Measurements from ENCODE around the gene KLHL15.
"Not testable (repeated sequence)": the region's sequence is repeated elsewhere in the genome, so short reads cannot be mapped to it uniquely, and the experiment has no call there.

The KLHL15 gene

GRCh38 chrX:24017674-24018073, 9.3 kb downstream of the KLHL15 start:
- no peak for DNase-seq

DNA sequence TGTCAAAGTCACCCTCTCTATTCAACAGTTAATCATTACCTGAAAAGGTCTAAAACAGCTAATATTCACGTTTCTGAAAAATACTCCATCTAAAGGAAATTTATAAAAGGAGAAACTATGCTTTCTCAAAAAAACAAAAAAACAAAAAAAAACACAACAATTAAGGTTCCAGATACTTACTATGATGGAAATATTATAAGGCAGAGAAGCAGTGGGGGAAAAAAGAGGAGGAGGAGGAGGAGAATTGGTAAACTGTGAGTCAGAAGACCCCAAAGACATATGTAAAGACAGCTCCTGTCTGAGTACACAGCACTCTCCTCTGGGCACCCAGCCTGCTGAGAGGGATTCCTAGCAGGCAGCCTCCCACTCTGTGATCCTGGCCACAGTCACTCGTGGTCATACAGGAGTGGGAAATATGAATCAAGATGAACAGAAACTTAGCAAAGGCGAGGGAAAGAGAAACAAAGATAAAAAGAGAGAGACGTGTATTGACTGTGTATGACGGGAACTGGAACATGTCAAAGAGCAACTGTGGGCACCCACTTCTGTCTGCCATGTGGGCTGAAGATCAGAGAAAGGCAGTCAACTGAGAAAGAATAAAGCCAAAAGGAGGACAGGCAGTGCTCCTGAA, 12.5 kb downstream of the KLHL15 start:
- peak; percentile 67 for DNase-seq

DNA sequence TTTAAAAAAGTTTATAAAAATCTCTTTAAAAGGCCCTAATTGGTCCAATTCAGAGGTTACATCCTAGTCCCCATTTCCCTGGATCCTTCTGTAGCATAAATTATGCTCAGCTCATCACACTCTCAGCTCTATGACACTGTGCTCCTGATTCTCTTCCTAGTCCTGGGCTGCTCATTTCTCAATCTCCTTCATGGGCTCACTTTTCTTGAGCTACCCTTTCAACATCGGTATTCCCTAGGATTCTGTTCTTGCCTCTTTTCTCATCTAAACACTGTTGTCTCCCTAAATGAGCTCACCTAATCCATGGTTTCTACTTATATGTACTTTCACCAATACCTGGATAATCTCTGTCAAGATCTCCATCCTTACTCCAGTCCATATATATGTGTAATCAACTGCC, 14.7 kb downstream of the KLHL15 start:
- no peak for DNase-seq

GRCh38 chrX:24005867-24006266, 21.1 kb downstream of the KLHL15 start:
- DNase-seq, result no peak

DNA sequence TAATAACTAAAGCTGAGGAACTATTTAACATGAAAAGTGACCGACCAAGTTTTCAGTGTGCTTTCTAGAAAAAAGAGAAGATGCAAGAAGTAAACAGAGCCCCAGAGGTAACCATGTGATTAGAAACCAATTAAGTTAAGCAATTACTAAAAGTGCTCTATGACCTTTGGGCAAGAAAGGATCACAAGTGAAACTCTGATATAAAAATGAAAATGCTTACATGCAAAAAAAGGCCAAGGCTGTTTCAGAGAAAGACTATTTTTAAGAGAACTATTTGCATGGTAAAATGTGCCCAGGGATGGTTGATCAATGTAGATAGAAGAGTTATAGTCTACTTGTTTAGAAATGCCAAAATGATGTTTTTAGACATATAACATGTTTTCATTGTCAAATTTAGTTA, 22.0 kb downstream of the KLHL15 start:
- DNase-seq, result no peak

DNA sequence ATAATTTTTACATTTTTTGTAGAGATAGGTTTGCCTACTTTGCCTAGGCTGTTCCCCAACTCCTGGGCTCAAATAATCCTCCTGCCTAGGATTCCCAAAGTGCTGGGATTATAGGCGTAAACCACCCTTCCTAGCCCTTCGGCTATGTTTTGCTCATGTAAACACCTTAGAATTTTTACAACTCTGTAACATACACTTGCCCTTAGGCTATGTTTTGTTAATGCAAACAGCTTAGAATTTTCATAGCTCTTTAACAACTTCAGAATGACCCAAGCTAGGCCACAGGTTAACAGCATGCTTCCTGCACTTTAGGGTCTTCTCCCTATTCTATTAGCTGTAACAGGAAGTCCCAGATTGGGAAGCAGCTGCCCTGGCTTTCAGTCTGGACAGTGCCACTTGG, 24.2 kb downstream of the KLHL15 start:
- no peak for DNase-seq

DNA sequence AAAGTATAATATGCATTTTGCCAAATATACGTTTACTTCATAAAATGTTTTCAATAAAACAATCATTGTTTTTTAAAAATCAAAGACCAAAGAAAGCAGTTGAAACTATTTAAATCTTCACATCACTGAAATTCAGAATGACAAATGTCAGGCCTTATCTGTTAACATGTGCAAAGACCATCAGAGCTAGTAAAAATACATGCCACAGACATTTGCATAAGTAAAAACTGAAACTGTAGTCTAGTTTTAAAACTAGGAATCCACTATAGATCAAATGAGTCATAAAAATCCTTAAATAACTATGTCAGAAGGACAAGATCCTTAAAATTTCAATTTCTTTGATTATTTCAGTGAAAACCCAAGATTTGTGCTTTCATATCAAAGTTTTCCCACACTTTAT, 24.8 kb downstream of the KLHL15 start:
- DNase-seq, result no peak

DNA sequence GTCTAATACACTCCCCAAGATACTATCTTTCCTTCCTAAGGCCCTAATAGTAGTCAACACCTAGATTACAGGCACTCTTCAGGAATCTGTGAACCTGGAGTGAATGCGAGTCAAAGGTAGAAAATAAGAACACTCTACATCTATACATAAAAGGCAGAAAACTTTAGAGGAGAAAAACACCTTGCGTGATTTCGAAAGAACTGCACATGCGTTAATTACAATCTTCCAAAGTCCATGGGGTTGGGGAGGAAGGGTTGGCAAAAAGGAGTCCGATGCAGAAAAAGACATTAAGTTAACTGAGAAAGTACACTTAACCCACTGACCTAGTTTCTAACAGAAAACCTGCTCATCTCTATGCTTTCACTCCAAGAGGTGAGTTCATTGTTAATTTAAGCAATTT, 27.3 kb downstream of the KLHL15 start:
- no peak for DNase-seq

DNA sequence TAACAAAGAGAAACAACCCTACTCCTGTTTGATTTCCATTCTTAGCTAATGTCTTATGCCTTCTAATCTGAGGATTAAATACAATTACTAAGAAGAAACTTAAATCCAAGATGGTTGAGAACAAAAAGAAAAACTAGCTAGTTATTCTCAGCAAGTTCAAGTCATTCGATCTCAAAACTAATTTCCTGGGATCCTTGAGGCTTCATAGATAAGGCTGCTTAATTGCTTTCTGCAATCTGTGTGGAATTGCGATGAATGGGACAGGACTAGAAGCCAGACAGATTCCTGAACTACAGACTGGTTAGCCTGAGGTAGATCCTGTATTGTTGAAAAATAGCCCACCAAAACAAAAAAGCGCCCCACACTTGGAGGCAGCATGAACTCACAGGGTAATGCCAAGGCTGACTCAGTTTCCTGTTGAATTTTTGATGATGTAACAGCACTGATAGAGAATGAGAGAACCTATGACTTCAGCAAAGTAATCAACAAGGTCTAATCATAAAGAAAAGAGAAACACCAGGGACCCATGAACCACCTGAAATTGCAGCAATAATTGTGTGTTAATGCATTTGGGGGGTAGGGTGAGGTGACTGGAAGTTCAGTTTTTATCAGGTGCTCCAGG, 33.9 kb downstream of the KLHL15 start:
- DNase-seq, result no peak

GRCh38 chrX:23992431-23992830, 34.6 kb downstream of the KLHL15 start:
- no peak for DNase-seq

- no peak for DNase-seq
Observed at GRCh38 chrX:23990455-23990854, 36.5 kb downstream of the KLHL15 start.

DNA sequence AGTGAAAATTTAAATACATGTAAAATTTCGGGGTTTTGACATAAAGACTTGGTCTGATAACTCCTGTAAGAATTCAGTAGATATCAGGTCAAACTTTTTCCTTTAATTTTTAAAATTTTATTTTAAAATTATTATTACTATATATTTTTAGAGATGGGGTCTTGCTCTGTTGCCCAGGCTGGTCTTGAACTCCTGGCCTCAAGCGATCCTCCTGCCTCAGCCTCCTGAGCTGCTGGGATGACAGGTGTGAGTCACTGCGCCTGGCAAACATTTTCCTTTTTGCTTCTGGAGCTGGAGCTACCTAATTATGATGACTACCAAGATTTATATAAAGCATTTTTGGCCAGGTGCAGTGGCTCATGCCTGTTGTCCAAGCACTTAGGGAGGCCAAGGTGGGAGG, 37.3 kb downstream of the KLHL15 start:
- DNase-seq, result no peak

- no peak for DNase-seq
Observed at GRCh38 chrX:23982891-23983290, 44.1 kb downstream of the KLHL15 start.

DNA sequence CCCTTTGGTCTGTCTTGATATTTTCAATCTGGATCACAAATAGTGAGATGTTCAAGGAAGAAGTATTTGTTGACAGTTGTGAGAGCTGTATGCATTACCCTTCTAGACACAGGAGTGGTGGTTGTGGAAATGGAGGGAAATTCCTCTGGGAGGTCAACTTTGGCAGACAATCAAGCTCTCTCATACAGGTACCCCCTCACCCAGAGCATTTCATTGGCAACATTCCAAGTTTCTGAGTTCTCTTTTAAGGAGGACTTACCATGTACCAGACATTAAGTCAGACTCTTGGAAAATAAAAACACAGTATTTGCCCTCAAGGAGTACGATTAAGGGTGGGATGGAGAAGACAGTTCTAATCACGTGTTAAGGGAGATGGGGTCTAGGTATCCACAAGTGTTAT, 45.3 kb downstream of the KLHL15 start:
- DNase-seq, result no peak

- DNase-seq, result no peak
Observed at GRCh38 chrX:23981222-23981621, 45.8 kb downstream of the KLHL15 start.

DNA sequence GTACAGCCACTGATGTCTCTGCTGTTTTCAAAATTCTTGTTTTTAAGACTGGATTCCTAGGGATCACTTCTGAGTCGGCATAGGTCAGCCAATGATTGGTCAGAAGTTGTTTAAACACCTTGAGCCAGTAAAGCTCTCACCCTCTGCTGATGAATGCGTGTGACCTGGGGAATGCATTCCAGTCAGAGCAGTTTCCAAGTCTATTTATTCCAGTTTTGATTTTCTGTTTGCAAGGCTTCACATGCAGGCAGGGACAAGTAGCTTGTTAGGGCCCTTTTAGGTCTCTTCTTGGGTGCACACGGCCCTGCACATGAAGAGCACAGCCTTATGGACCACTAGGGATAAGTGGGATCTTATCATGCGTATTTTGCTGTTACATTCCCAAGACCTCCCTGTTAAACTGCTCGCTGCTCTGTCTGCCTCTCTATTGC, 47.0 kb downstream of the KLHL15 start:
- DNase-seq, result no peak

GRCh38 chrX:23978491-23978890, 48.5 kb downstream of the KLHL15 start:
- DNase-seq, result no peak

GRCh38 chrX:23965630-23966029, 61.4 kb downstream of the KLHL15 start:
- DNase-seq, result not testable (repeated sequence)

DNA sequence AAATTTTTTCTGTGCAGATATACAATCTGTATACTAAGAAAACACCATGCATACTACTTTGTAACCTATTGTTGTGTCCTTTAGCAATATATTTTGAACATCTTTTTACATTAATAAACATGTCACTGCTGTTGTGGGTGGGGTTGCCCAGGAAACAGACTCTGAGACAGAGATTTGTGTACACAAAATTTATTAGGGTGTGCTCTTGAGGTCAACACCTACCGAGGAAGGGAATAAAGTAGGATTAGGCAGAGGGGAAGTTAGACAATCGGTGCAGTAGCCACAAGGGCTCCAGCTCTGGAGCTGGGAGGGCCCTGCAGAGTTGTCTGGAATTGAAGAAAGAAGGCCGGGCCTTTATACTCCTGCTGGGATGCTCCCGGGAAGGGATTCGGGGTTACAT, 62.8 kb downstream of the KLHL15 start:
- no peak for DNase-seq

- peak; percentile 27 for DNase-seq
Observed at GRCh38 chrX:23959781-23960180, 67.2 kb downstream of the KLHL15 start.

- no peak for DNase-seq
Observed at GRCh38 chrX:23954396-23954795, 72.6 kb downstream of the KLHL15 start.

- DNase-seq, result no peak
Observed at GRCh38 chrX:23953908-23954269, 73.1 kb downstream of the KLHL15 start.

DNA sequence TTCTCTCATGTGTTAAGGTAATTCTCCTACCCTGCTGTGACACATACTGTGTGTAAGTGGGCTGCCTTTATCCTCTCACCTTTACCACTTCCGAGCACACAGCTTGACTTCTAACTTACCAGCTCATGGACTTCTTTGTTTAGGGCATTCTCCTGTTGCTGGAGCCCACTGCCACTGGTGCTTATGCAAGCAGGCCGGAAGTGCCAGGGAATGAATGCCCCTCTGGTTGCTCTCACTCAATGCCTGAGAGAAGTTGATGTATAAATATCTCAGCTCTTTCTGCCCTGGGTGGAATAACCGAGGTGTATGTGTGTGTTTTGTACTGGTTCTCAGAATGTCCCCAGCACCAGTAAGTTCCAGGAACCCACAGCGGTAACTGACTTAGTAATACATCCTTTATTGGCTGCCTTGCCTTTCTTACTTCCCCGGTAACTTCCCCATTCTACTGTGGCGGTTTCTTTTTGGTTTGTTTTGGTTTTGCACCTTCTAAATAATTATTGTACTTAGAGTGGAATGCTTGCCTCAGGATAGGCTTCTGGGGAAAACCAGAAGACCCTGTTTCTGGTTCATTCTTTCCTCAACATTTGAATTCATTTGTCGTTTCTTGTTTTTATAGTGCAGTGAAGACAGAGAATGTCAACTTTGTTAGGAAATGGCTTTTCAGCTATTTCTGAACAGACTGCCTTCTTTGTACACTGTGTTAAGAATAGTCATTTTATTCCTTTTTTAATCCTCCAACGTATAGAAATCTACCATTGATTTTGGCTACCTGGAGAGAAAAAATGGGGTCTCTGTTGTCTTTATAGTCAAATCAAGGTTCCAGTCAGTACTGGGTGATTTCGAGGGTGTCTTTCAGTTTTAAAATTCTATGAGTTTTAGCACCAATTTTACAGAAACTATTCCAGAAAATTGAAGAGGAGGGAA, 73.7 kb downstream of the KLHL15 start:
- DNase-seq, result peak; percentile 20

DNA sequence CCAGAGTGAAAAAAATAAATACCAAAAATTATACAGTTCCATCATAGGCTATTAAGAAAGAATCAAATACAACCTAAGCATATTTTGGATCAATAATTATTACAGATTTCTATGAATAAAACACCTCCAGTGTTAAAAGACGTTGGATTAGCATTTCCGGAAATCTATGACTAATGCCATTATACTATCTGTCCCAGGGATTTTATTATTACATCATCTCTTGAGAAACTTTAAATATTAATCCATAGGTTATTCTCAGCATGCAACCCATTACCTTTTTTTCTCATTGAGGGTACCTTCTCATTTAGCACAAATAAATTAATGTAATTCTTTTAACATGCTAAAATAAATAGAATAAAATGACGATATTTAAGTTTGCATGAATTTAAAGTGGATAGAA, 74.6 kb downstream of the KLHL15 start:
- no peak for DNase-seq
